H54 (cell line): ENCODE data around the gene KRIT1.

Source experiments
- DNase-seq: peaks from one replicate; pipeline ENCODE4 v3.0.0; 2011; ENCODE audit warnings: low spot score, mixed read lengths; ENCODE audit not compliant: insufficient read length
- FAIRE-seq: peaks from 3 replicates; lab custom pipeline; 2011; peaks lifted over from hg19 to GRCh38; lab: Jason Lieb, UNC
- POLR2A ChIP-seq: IDR thresholded peaks from 2 replicates; pipeline ENCODE4 v1.6.1; 2011; ENCODE audit warnings: low read depth, mild to moderate bottlenecking, low read length

The KRIT1 gene

DNA sequence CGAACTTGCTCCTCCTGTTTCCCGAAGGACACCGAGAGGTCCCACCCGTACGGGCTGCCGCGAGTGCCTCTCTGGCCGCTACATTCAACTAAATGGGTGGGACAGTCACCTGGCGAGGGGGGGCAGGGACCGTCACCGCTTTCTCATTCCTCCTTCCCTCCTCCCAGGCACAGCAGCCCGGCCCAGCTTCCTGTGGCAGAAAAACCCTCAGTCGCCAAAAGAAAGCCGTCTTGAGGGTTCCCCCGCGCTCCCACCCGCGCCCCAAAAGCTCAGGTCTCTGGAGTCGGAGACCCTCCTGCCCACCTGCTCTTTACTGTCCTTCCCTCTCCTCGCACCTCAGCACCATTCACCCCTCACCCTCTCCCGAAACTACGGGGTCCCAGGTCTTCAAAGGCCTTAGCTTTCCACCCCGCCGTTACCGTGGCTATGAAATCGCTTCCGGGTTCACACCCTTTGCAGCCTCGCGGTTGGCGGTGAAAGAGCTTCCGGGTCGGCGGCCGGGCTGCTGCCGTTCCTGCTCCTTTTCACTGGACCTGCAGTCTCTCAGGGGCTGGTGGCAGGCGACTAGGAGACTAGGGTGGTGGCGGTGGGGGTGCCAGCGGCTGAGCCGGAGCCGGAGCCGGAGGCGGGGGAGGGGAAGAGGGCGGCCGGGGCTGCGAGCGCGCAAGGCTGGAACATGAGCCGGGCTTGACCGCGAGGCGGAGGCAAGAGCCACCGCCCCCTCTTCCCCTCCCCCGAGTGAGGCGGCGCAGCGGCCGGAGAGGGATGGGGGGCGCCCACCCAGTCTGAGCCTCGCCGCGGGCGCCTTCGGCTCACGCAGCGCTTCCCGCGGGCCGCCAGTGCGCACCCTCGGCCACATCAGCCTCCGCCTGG is at the start of gene KRIT1, which contains the start of gene ANKIB1:
KRIT1 (minus strand) TSS at position 428 of the 873 bp plus-strand sequence. CDS start 3,779 bp downstream, outside the sequence.
ANKIB1 (plus strand) TSS at position 488 of the 873 bp plus-strand sequence. CDS start 49,005 bp downstream, outside the sequence.
- peak; percentile 67 for TF ChIP-seq POLR2A
- FAIRE-seq (peak; percentile 57), DNase-seq (peak; percentile 76)

- DNase-seq = no peak
- FAIRE-seq = no peak
- TF ChIP-seq POLR2A = no peak
Measured at GRCh38 chr7:92295391-92295790, 49.7 kb upstream of the KRIT1 start.

- no peak for DNase-seq
- TF ChIP-seq POLR2A = no peak
- FAIRE-seq = peak; percentile 65
Measured at GRCh38 chr7:92293896-92294590, 48.3 kb upstream of the KRIT1 start.

- no peak for DNase-seq
- no peak for TF ChIP-seq POLR2A
- FAIRE-seq = peak; percentile 64
Measured at GRCh38 chr7:92292981-92293380, 47.3 kb upstream of the KRIT1 start.

DNA sequence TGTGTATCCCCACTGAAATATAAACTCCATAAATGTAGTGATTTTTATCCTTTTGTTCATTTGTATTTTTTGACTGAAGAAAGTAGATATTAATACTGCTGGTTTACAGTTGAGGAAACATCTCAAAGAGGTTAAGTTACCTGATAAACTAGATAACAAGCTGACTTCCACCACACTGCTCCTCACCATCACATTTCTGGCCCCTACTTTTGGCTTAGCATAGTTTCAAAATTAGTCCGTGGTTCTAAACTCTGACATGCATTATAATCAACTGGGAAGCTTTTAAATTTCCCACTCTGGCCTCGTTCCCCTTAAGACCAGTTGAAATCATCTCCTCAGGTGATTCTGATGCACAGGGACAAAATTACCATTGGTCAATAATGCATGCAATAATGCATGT is 43.6 kb upstream of the KRIT1 start:
- FAIRE-seq (no peak), DNase-seq (no peak)
- no peak for TF ChIP-seq POLR2A

DNA sequence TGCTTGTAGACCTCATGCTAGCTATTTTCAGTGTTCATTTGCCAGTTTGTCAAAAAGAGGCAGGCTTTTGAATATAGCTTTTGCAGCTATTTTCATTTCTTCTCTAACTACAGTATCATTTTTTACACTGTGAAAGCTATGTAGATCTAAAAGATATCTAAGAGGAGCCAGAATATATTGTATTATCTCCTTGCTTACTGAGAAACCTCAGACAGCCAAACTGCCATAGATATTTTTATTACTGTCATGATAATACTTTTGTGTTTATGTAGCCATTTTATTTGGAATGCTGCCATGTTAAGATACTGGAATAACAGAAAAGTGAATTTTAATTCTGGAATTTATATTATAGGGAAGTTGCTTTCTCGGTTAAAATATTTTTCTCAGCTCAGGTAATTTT is 37.2 kb upstream of the KRIT1 start:
- no peak for TF ChIP-seq POLR2A
- no peak for FAIRE-seq
- no peak for DNase-seq

- DNase-seq = no peak
- no peak for FAIRE-seq
Measured at GRCh38 chr7:92282221-92282814, 36.6 kb upstream of the KRIT1 start.

GRCh38 chr7:92281031-92281430 is 35.3 kb upstream of the KRIT1 start:
- DNase-seq (no peak), FAIRE-seq (no peak)
- TF ChIP-seq POLR2A = no peak

More at GRCh38 chr7:92282221-92282814, 36.6 kb upstream of the KRIT1 start:
- TF ChIP-seq POLR2A = no peak

GRCh38 chr7:92279396-92280031 is 33.8 kb upstream of the KRIT1 start:
- no peak for TF ChIP-seq POLR2A
- no peak for DNase-seq
- FAIRE-seq = no peak

GRCh38 chr7:92276460-92276864 is 30.7 kb upstream of the KRIT1 start:
- no peak for FAIRE-seq
- no peak for DNase-seq
- TF ChIP-seq POLR2A = no peak

- TF ChIP-seq POLR2A = no peak
- FAIRE-seq (no peak), DNase-seq (no peak)
Measured at GRCh38 chr7:92275327-92275726, 29.6 kb upstream of the KRIT1 start.

DNA sequence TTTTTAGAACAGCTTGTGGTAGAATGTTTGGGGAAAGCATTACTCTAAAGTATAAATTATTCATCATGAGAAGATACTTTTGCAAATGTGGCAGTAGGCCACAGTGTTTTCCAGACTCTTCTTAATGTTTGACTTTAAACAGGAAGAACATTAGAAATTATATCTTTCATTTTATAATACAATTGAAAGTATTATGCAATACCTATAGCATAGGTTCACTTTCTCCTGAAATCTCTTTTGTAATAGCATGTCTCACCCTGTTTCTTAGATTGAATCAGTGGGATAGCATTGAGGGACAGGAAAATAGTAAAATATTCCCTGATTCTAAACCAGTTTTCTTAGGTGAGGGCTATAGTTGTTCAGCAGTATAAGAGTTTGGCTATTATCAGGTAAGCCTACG is 23.2 kb upstream of the KRIT1 start:
- FAIRE-seq = no peak
- TF ChIP-seq POLR2A = no peak

More for the DNA sequence above, 23.2 kb upstream of the KRIT1 start:
- DNase-seq = no peak
